H1 (cell line): ENCODE results near the gene PPP2R3B. TPM values are rescaled to one million over a fixed set of nuclear protein-coding genes. Genes with fewer than 3 reads are reported as not detected.
"Not testable (repeated sequence)": the region's sequence is repeated elsewhere in the genome, so short reads cannot be mapped to it uniquely, and the experiment has no call there.

Source experiments
- CTCF ChIA-PET: fragments of 300-600 bp; sonication (Branson Sonifier 250); formaldehyde crosslinking; loops from one replicate; lab custom pipeline; 2021; ENCODE audit not compliant: partially characterized antibody; lab: Charles Lee
- POLR2A ChIA-PET: fragments of 300-600 bp; sonication (Branson Sonifier 250); formaldehyde crosslinking; loops from one replicate; lab custom pipeline; 2021; ENCODE audit warnings: inconsistent platforms; ENCODE audit not compliant: partially characterized antibody; lab: Charles Lee
- DNase-seq, 2 experiments: peaks; one replicate each; pipeline versions ENCODE4 v3.0.0 to v3.0.0-alpha.2; 2010 to 2022; ENCODE audit warnings: low spot score in 2 of 2, low read depth in 1 of 2, mixed read lengths in 1 of 2
- FAIRE-seq: peaks from 2 replicates; lab custom pipeline; 2011; peaks lifted over from hg19 to GRCh38; lab: Jason Lieb, UNC
- H2AFZ ChIP-seq: 2 replicates; pipeline ENCODE4 v1.8.1; 2012; ENCODE audit warnings: low read length, inconsistent platforms
- H2AK5ac ChIP-seq: 2 replicates; pipeline ENCODE4 v1.6.1; 2013; ENCODE audit warnings: low read depth, low read length
- H2BK120ac ChIP-seq: replicated peaks from 2 replicates; pipeline ENCODE3; 2013; ENCODE audit warnings: low read depth, low read length, inconsistent platforms
- H2BK12ac ChIP-seq: 2 replicates; pipeline ENCODE4 v1.6.1; 2013; ENCODE audit warnings: low read depth, low read length
- H2BK15ac ChIP-seq: 2 replicates; pipeline ENCODE4 v1.6.1; 2013; ENCODE audit warnings: low read length
- H2BK20ac ChIP-seq: 2 replicates; pipeline ENCODE4 v1.6.1; 2013; ENCODE audit warnings: low read length
- H2BK5ac ChIP-seq: 2 replicates; pipeline ENCODE4 v1.6.1; 2013; ENCODE audit warnings: low read depth, low read length
- H3K14ac ChIP-seq: 2 replicates; pipeline ENCODE4 v1.6.1; 2013; ENCODE audit warnings: inconsistent platforms; ENCODE audit not compliant: insufficient read length
- H3K18ac ChIP-seq: 2 replicates; pipeline ENCODE4 v1.6.1; 2013; ENCODE audit warnings: low read length; ENCODE audit errors: extremely low read depth
- H3K23ac ChIP-seq: 2 replicates; pipeline ENCODE4 v1.6.1; 2013; ENCODE audit warnings: inconsistent platforms; ENCODE audit not compliant: insufficient read length
- H3K23me2 ChIP-seq: 2 replicates; pipeline ENCODE4 v1.6.1; 2013; ENCODE audit warnings: low read depth, low read length
- H3K27ac ChIP-seq: 2 replicates; pipeline ENCODE4 v1.6.1; 2011; ENCODE audit warnings: low read depth, low read length, inconsistent platforms
- H3K27me3 ChIP-seq, 4 experiments: replicated peaks in 1 of 4; 1 replicate in 1 of 4; 2 replicates in 3 of 4; pipeline versions ENCODE4 v1.6.1 to v1.8.1; 2011 to 2013; ENCODE audit warnings: low read length in 3 of 4, mild to moderate bottlenecking in 3 of 4, inconsistent platforms in 2 of 4, mixed read lengths in 2 of 4, moderate library complexity in 1 of 4; ENCODE audit not compliant: control insufficient read depth in 3 of 4, insufficient read depth in 3 of 4; ENCODE audit errors: extremely low read depth in 1 of 4
- H3K36me3 ChIP-seq, 4 experiments: 2 replicates each; pipeline versions ENCODE4 v1.6.1 to v1.8.1; 2011 to 2013; ENCODE audit warnings: mild to moderate bottlenecking in 4 of 4, low read length in 3 of 4, moderate library complexity in 2 of 4, control low read depth in 1 of 4, inconsistent platforms in 1 of 4; ENCODE audit not compliant: insufficient read depth in 4 of 4, control insufficient read depth in 2 of 4
- H3K4ac ChIP-seq: replicated peaks from 2 replicates; pipeline ENCODE3; 2013; ENCODE audit warnings: low read length, low read depth, mixed read lengths, inconsistent platforms; ENCODE audit not compliant: insufficient read length
- H3K4me1 ChIP-seq, 4 experiments: replicated peaks in 1 of 4; 1 replicate in 1 of 4; 2 replicates in 3 of 4; pipeline versions ENCODE4 v1.6.1 to v1.8.1; 2011 to 2013; ENCODE audit warnings: low read length in 3 of 4, inconsistent platforms in 2 of 4, mixed read lengths in 1 of 4; ENCODE audit not compliant: insufficient read depth in 4 of 4, control insufficient read depth in 3 of 4
- H3K4me2 ChIP-seq, 2 experiments: 2 replicates each; pipeline versions ENCODE4 v1.6.1 to v1.8.1; 2011 to 2013; ENCODE audit warnings: low read depth in 2 of 2, low read length in 2 of 2, control low read depth in 1 of 2, inconsistent platforms in 1 of 2, mild to moderate bottlenecking in 1 of 2; ENCODE audit not compliant: insufficient read depth in 1 of 2
- H3K4me3 ChIP-seq, 4 experiments: fragments of 200-600, 300-600 bp in 1 of 4; sonication (generic), shearing (Covaris generic), sonication (Bioruptor Twin) in 1 of 4; 2 replicates each; pipeline versions ENCODE4 v1.5.1 to v1.8.1; 2011 to 2016; ENCODE audit warnings: low read length in 4 of 4, low read depth in 3 of 4, control low read depth in 2 of 4, inconsistent platforms in 2 of 4, mild to moderate bottlenecking in 2 of 4, mixed read lengths in 1 of 4, moderate library complexity in 1 of 4; ENCODE audit not compliant: insufficient read depth in 2 of 4; ENCODE audit errors: extremely low read depth in 1 of 4
- H3K56ac ChIP-seq: replicated peaks from 2 replicates; pipeline ENCODE3; 2013; ENCODE audit warnings: low read depth, mild to moderate bottlenecking, mixed read lengths, low read length, inconsistent platforms; ENCODE audit not compliant: insufficient read length
- H3K79me1 ChIP-seq: 2 replicates; pipeline ENCODE4 v1.6.1; 2013; ENCODE audit warnings: low read depth, low read length, control low read depth
- H3K79me2 ChIP-seq, 2 experiments: 2 replicates each; pipeline versions ENCODE4 v1.6.1 to v1.8.1; 2012 to 2013; ENCODE audit warnings: low read length in 2 of 2, mild to moderate bottlenecking in 2 of 2, inconsistent platforms in 1 of 2; ENCODE audit not compliant: insufficient read depth in 2 of 2, control insufficient read depth in 1 of 2
- H3K9ac ChIP-seq, 4 experiments: replicated peaks in 1 of 4; 1 replicate in 1 of 4; 2 replicates in 3 of 4; pipeline versions ENCODE4 v1.6.1 to v1.8.1; 2011 to 2013; ENCODE audit warnings: low read depth in 3 of 4, low read length in 3 of 4, control low read depth in 2 of 4, mild to moderate bottlenecking in 2 of 4, moderate library complexity in 2 of 4, inconsistent platforms in 1 of 4; ENCODE audit errors: extremely low read depth in 1 of 4
- H3K9me3 ChIP-seq, 2 experiments: 2 replicates each; pipeline versions ENCODE4 v1.6.1 to v1.8.1; 2012 to 2013; ENCODE audit warnings: mild to moderate bottlenecking in 2 of 2, moderate library complexity in 2 of 2, control low read depth in 1 of 2, inconsistent platforms in 1 of 2, low read depth in 1 of 2, low read length in 1 of 2, mixed read lengths in 1 of 2; ENCODE audit not compliant: insufficient read depth in 2 of 2
- H4K20me1 ChIP-seq, 2 experiments: replicated peaks in 1 of 2; 2 replicates each; pipeline versions ENCODE3 to v1.8.1; 2011 to 2013; ENCODE audit warnings: inconsistent platforms in 2 of 2, low read length in 2 of 2, mild to moderate bottlenecking in 1 of 2; ENCODE audit not compliant: insufficient read depth in 2 of 2, control insufficient read depth in 1 of 2
- H4K5ac ChIP-seq: 2 replicates; pipeline ENCODE4 v1.6.1; 2013; ENCODE audit warnings: low read length, low read depth, mixed read lengths, inconsistent platforms; ENCODE audit not compliant: insufficient read length
- H4K8ac ChIP-seq: 2 replicates; pipeline ENCODE4 v1.8.0; 2013; ENCODE audit warnings: mild to moderate bottlenecking, moderate library complexity, low read length, inconsistent platforms; ENCODE audit not compliant: insufficient read depth; ENCODE audit errors: extremely low read depth
- H4K91ac ChIP-seq: replicated peaks from 2 replicates; pipeline ENCODE3; 2013; ENCODE audit warnings: low read length, mixed read lengths, inconsistent platforms; ENCODE audit not compliant: insufficient read length
- WGBS, 2 experiments: shearing (Covaris generic) in 1 of 2; methylation state at CpG; one replicate each; pipeline versions ENCODE4 v1.1.6 to v1.1.7; 2013 to 2015; ENCODE audit warnings: low lambda C conversion rate in 2 of 2, mixed read lengths in 2 of 2, inconsistent platforms in 1 of 2, low coverage in 1 of 2, missing lambda C conversion rate in 1 of 2; ENCODE audit not compliant: insufficient replicate concordance in 2 of 2, insufficient coverage in 1 of 2, insufficient read length in 1 of 2; ENCODE audit errors: extremely low coverage in 1 of 2, missing lambda C conversion rate in 1 of 2; 5-methylcytosine and 5-hydroxymethylcytosine counted together
- polyA plus RNA-seq, 7 experiments: library from polyadenylated mRNA; depleted of rRNA in 3 of 7; stranded (reverse) in 5 of 7; unstranded in 2 of 7; fragments of >200 nt in 5 of 7; fragments of 200-250 nt in 2 of 7; gene quantifications; 1 replicate in 5 of 7; 2 replicates in 1 of 7; 4 replicates in 1 of 7; pipeline versions ENCODE4 v1.2.1 to v1.2.3, GENCODE V29; 2011 to 2013; ENCODE audit warnings: missing spikeins in 2 of 7, mixed read lengths in 2 of 7
- total RNA-seq: library from RNA; stranded (reverse); fragmentation: NEBNext Ultra II Directional; extraction: Animal tissue kit (Norgen Biotek cat#: 25700); gene quantifications from 2 replicates; pipeline ENCODE4 v1.2.1, GENCODE V29; 2021

PPP2R3B gene
- total and polyA plus RNA-seq, 2 of the 8 experiments (the other 6 are each of a cell fraction or from before 2014, with no cell fraction given) = 47.6 to 86.7 TPM

DNA sequence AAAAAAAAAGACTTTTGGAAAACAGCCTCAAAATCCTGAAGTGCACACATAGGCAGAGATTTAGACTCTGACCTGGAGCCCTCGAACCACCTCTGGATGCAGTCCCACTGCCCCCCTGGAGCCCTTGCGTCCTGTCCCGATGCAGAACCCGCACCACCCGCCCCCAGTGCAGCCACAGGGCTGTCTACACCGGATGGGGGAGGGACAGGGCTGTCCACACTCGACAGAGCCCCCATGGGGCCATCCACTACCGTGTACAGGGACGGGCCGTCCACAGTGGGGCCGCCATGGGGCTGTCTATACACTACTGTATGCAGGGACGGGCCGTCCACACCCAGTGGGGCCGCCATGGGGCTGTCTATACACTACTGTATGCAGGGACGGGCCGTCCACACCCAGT lies 10.5 kb downstream of the PPP2R3B start:
- H4K8ac ChIP-seq, H3K36me3 ChIP-seq, H2BK15ac ChIP-seq, H2BK12ac ChIP-seq, H2BK5ac ChIP-seq, H3K4me3 ChIP-seq, CTCF ChIA-PET, H3K27ac ChIP-seq, H2BK120ac ChIP-seq, H3K56ac ChIP-seq, H3K4ac ChIP-seq, H4K91ac ChIP-seq, H3K9me3 ChIP-seq, H3K9ac ChIP-seq, FAIRE-seq, POLR2A ChIA-PET, H3K23ac ChIP-seq, H3K14ac ChIP-seq, H2BK20ac ChIP-seq, H2AK5ac ChIP-seq, H4K5ac ChIP-seq, H3K4me2 ChIP-seq, H3K18ac ChIP-seq, DNase-seq, H2AFZ ChIP-seq: not testable (repeated sequence)
- 86% methylated on average over 12 of the region's 16 CpGs; no CpG with 5 or more reads in 1 of the 2 experiments for WGBS, 2 experiments
- Histone ChIP-seq H3K27me3 (peaks cover 0 to 22% (median 10%) of the 10 kb centered on the region in 4 experiments; a peak in 5 of 7 replicates), H3K79me2 (peaks cover 13 to 63% of the 10 kb centered on the region in 2 experiments), H4K20me1 (peaks cover 20 to 29% of the 10 kb centered on the region in 2 experiments), H3K79me1 (peaks cover 23% of the 10 kb centered on the region), H3K4me1 (peaks cover 0 to 16% (median 7%) of the 10 kb centered on the region in 4 experiments; a peak in 6 of 7 replicates), H3K23me2 (peaks cover 13% of the 10 kb centered on the region; the same call in 1 of the 2 replicates)
